Astrocyte (in vitro differentiated cells and primary cell): ENCODE data around the gene DIAPH1.

Source experiments
- CTCF ChIP-seq: IDR thresholded peaks from 2 replicates; pipeline ENCODE4 v1.5.1; 2011; ENCODE audit warnings: low read depth, mild to moderate bottlenecking, inconsistent platforms, low read length, moderate library complexity; ENCODE audit not compliant: insufficient read depth
- EZH2 ChIP-seq: IDR thresholded peaks from 2 replicates; pipeline ENCODE4 v1.6.1; 2012; ENCODE audit warnings: mild to moderate bottlenecking, low read length, inconsistent platforms; ENCODE audit not compliant: insufficient read depth

- TF ChIP-seq CTCF = no peak
- no peak for TF ChIP-seq EZH2
These were observed 108.6 kb downstream of the DIAPH1 start for GRCh38 chr5:141510160-141510559.
